Prostate gland (tissue), 2 donors: ENCODE results near the gene CFAP91. TPM values are rescaled to one million over a fixed set of nuclear protein-coding genes. Genes with fewer than 3 reads are reported as not detected.

Experiments
- DNase-seq: peaks from one replicate; pipeline ENCODE4 v3.0.0-alpha.2; 2019; ENCODE audit warnings: low spot score
- H3K27ac ChIP-seq, 2 donors: fragments of 200-600 bp; sonication (generic); 2 replicates each; pipeline ENCODE4 v1.5.1; 2017 to 2019
- H3K27me3 ChIP-seq: fragments of 200-600 bp; sonication (generic); replicated peaks from 2 replicates; pipeline ENCODE4 v1.5.1; 2019; ENCODE audit not compliant: insufficient read depth
- H3K36me3 ChIP-seq, 2 donors: fragments of 200-600 bp; sonication (generic); 1 replicate in 1 of 2; 2 replicates in 1 of 2; pipeline versions ENCODE4 v1.5.1 to v1.8.1; 2017 to 2019
- H3K4me1 ChIP-seq: fragments of 200-600 bp; sonication (generic); replicated peaks from 2 replicates; pipeline ENCODE4 v1.5.1; 2019
- H3K4me3 ChIP-seq, 2 donors: fragments of 200-600 bp; sonication (generic); 2 replicates each; pipeline ENCODE4 v1.5.1; 2017 to 2019
- H3K9me3 ChIP-seq: fragments of 200-600 bp; sonication (generic); 2 replicates; pipeline ENCODE4 v1.5.1; 2017
- CTCF ChIP-seq, 4 experiments: fragments of 200-600 bp in 2 of 4; fragments of 450-650 bp in 2 of 4; sonication (generic) in 2 of 4; IDR thresholded peaks; 1 replicate in 3 of 4; 2 replicates in 1 of 4; pipeline ENCODE4 v1.5.1; 2016 to 2019; ENCODE audit warnings: antibody characterized with exemption in 4 of 4, mild to moderate bottlenecking in 2 of 4, moderate library complexity in 2 of 4
- POLR2A ChIP-seq: fragments of 450-650 bp; IDR thresholded peaks from one replicate; pipeline ENCODE4 v1.6.1; 2016; ENCODE audit warnings: antibody characterized with exemption, mild to moderate bottlenecking
- POLR2AphosphoS5 ChIP-seq: sonication (generic); formaldehyde crosslinking; IDR thresholded peaks from one replicate; pipeline ENCODE4 v1.6.1; 2017; ENCODE audit warnings: antibody characterized with exemption
- WGBS: methylation state at CpG from one replicate; pipeline ENCODE4 v1.1.5; 2018; 5-methylcytosine and 5-hydroxymethylcytosine counted together
- intact Hi-C: fragments of 100-400 bp; cut with DNase I; formaldehyde crosslinking; loops from one replicate; pipeline ENCODE4 v1.14.2; 2022
- total RNA-seq, 2 donors: library from RNA; depleted of rRNA; stranded (reverse); fragments of >200 nt; gene quantifications; one replicate each; pipeline ENCODE4 v1.1.0, GENCODE V29; 2016

The CFAP91 gene
- total RNA-seq, 2 donors from 2014 or later = 2.5 to 11.6 TPM

GRCh38 chr3:119669906-119670570, 32.8 kb upstream of the CFAP91 start:
- 74% methylated on average over 5 of the region's 5 CpGs for WGBS
- no peaks in the 10 kb centered on the region for H3K27me3 ChIP-seq
- DNase-seq = no peak
- no peaks in the 10 kb centered on the region for H3K9me3 ChIP-seq
- no peak overlapping the region for H3K27ac ChIP-seq
- H3K36me3 ChIP-seq = peaks cover 0 to 5% of the 10 kb centered on the region in 2 donors
- intact Hi-C loops = loop anchor here (10.0 kb wide), 1 partner anchor 175 kb away; the partner anchor contains the start of gene TIMMDC1
- no peak for TF ChIP-seq CTCF (IDR thresholded peaks at IDR 0.05)
- H3K4me1 ChIP-seq = no peaks in the 10 kb centered on the region
- H3K4me3 ChIP-seq = no peak overlapping the region

- intact Hi-C loops = loop anchor here (10.0 kb wide), 1 partner anchor 178 kb away; the partner anchor contains the start of gene TIMMDC1
- Histone ChIP-seq H3K36me3 (peaks cover 0 to 5% of the 10 kb centered on the region in 2 donors), H3K27ac (no peak overlapping the region), H3K9me3 (no peaks in the 10 kb centered on the region), H3K4me1 (peaks cover 10% of the 10 kb centered on the region), H3K4me3 (no peak overlapping the region), H3K27me3 (no peaks in the 10 kb centered on the region)
- TF ChIP-seq CTCF (IDR thresholded peaks at IDR 0.05) (no peak), POLR2A (no peak), POLR2AphosphoS5 (no peak)
- no peak for DNase-seq
- WGBS = 83% methylated on average over 2 of the region's 2 CpGs
Measured at GRCh38 chr3:119672776-119673175, 30.0 kb upstream of the CFAP91 start.

GRCh38 chr3:119673875-119674274, 28.9 kb upstream of the CFAP91 start:
- peaks cover 0 to 5% of the 10 kb centered on the region in 2 donors for H3K36me3 ChIP-seq

GRCh38 chr3:119675188-119675874, 27.5 kb upstream of the CFAP91 start:
- peak overlapping the region in 1 of 2 donors; percentile 88 for H3K27ac ChIP-seq
- H3K4me1 ChIP-seq = peaks cover 10% of the 10 kb centered on the region
- DNase-seq = no peak
- H3K27me3 ChIP-seq = no peaks in the 10 kb centered on the region
- TF ChIP-seq POLR2A (no peak), CTCF (IDR thresholded peaks at IDR 0.05) (no peak), POLR2AphosphoS5 (no peak)
- intact Hi-C loops = loop anchor here (5.0 to 10.0 kb wide), 3 partner anchors 38 to 213 kb away; partner anchors contain the start of genes TIMMDC1 and TMEM39A
- H3K4me3 ChIP-seq = peak overlapping the region in 1 of 2 donors; percentile 75
- H3K36me3 ChIP-seq = peaks cover 0 to 5% of the 10 kb centered on the region in 2 donors
- 50% methylated on average over 5 of the region's 5 CpGs for WGBS
- no peaks in the 10 kb centered on the region for H3K9me3 ChIP-seq

More at GRCh38 chr3:119673875-119674274, 28.9 kb upstream of the CFAP91 start:
- Histone ChIP-seq H3K4me1 (peaks cover 10% of the 10 kb centered on the region), H3K9me3 (no peaks in the 10 kb centered on the region), H3K4me3 (no peak overlapping the region), H3K27me3 (no peaks in the 10 kb centered on the region), H3K27ac (no peak overlapping the region)
- WGBS = 92% methylated on average over 18 of the region's 18 CpGs
- intact Hi-C loops = loop anchor here (10.0 kb wide), 1 partner anchor 179 kb away; the partner anchor contains the start of gene TIMMDC1
- TF ChIP-seq POLR2A = no peak
- no peak for TF ChIP-seq POLR2AphosphoS5
- TF ChIP-seq CTCF (IDR thresholded peaks at IDR 0.05) = no peak
- no peak for DNase-seq
